Hematopoietic multipotent progenitor cell treated with erythropoietin and hydrocortisone succinate and interleukin-3 and kit ligand, for 8 days (in vitro differentiated cells): ENCODE measurements around the gene CYP1A2.
"Not testable (repeated sequence)": the region's sequence is repeated elsewhere in the genome, so short reads cannot be mapped to it uniquely, and the experiment has no call there.

Experiments
- DNase-seq: peaks from one replicate; pipeline ENCODE4 v3.0.0-alpha.2; 2015

CYP1A2 gene

GRCh38 chr15:74738239-74738638 is 10.4 kb upstream of the CYP1A2 start:
- DNase-seq = not testable (repeated sequence)

- no peak for DNase-seq
Measured at GRCh38 chr15:74742422-74742821, 6.2 kb upstream of the CYP1A2 start.

GRCh38 chr15:74746389-74746788 is 2.3 kb upstream of the CYP1A2 start:
- DNase-seq = no peak

- no peak for DNase-seq
Measured at GRCh38 chr15:74749832-74750231, 1.2 kb downstream of the CYP1A2 start.

GRCh38 chr15:74750751-74751150 is 2.1 kb downstream of the CYP1A2 start:
- no peak for DNase-seq

- no peak for DNase-seq
Measured at GRCh38 chr15:74752011-74752410, 3.4 kb downstream of the CYP1A2 start.

- no peak for DNase-seq
Measured at GRCh38 chr15:74752531-74752930, 3.9 kb downstream of the CYP1A2 start.

GRCh38 chr15:74754593-74755215 is 6.1 kb downstream of the CYP1A2 start:
- no peak for DNase-seq

GRCh38 chr15:74758736-74759135 is 10.1 kb downstream of the CYP1A2 start:
- no peak for DNase-seq

GRCh38 chr15:74762791-74763150 is 14.1 kb downstream of the CYP1A2 start:
- no peak for DNase-seq

GRCh38 chr15:74763416-74763815 is 14.8 kb downstream of the CYP1A2 start:
- no peak for DNase-seq

GRCh38 chr15:74767167-74768098 is 18.8 kb downstream of the CYP1A2 start:
- DNase-seq = no peak

- DNase-seq = no peak
Measured at GRCh38 chr15:74768099-74768770, 19.6 kb downstream of the CYP1A2 start.

GRCh38 chr15:74768771-74769342 is 20.2 kb downstream of the CYP1A2 start:
- DNase-seq = peak; percentile 65

- DNase-seq = no peak
Measured at GRCh38 chr15:74769463-74770025, 20.9 kb downstream of the CYP1A2 start.

- no peak for DNase-seq
Measured at GRCh38 chr15:74770211-74770903, 21.7 kb downstream of the CYP1A2 start.

- DNase-seq = no peak
Measured at GRCh38 chr15:74773329-74773728, 24.7 kb downstream of the CYP1A2 start.

- no peak for DNase-seq
Measured at GRCh38 chr15:74773731-74774252, 25.1 kb downstream of the CYP1A2 start.

- DNase-seq = no peak
Measured at GRCh38 chr15:74775132-74775562, 26.5 kb downstream of the CYP1A2 start.

GRCh38 chr15:74775894-74776293 is 27.2 kb downstream of the CYP1A2 start:
- DNase-seq = no peak

- DNase-seq = peak; percentile 31
Measured at GRCh38 chr15:74776821-74777768, 28.4 kb downstream of the CYP1A2 start.
